ENCODE data around the gene SNX30.
A peak's percentile ranks its signal among the peaks of the same experiment; 100 is the strongest.

SNX30 gene

DNA sequence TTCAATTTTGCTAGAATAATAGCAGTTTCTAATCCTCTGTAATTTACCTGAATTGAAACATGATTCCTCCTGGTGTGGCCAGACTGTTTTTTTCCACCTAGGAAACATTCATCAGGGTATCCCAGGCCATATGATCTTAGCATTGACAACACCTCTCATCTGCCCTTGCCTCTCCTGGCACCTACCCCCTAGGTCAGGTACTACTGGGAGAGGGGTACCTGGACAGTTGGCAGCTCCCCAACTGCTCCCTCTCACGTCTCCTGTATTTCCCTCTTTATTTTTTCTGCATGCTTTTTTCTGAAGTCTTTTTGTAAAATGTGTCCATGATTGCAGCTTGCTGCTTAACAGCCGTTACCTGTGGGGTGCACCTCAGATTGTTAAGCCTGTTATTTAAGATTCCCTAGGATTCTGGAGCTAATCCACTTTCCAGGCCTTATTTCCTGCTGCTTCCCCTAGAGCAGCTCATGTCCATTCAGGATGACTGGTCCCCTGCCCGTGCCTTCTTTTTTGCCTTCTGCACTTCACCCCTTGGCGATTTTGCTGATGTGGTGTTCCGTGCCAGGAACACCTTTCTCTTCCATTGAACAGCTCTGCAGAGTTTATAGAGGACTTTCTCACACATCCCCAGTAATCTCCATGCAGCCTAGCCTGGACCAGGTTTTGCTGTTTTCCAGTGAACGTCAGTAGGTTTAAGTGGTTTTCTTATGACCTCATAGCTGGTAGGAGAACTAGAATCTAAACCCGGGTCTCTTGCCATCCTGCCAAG lies 33.6 kb downstream of the SNX30 start:
- no peak for DNase-seq

DNA sequence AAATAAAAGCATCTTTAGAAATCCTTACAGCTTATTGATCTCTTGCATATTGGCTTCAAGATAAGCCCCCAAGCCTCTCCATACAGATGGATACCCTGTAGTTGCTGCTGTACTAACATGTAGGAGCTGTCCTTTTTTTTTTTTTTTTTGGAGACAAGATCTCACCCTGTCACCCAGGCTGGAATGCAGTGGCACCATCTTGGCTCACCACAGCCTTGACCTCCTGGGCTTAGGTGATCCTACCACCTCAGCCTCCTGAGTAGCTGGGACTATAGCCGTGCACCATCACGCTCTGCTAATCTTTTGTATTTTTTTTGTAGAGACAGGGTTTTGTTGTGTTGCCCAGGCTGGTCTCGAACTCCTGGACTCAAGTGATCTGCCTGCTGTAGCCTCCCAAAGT lies 35.4 kb downstream of the SNX30 start:
- no peak for DNase-seq

DNA sequence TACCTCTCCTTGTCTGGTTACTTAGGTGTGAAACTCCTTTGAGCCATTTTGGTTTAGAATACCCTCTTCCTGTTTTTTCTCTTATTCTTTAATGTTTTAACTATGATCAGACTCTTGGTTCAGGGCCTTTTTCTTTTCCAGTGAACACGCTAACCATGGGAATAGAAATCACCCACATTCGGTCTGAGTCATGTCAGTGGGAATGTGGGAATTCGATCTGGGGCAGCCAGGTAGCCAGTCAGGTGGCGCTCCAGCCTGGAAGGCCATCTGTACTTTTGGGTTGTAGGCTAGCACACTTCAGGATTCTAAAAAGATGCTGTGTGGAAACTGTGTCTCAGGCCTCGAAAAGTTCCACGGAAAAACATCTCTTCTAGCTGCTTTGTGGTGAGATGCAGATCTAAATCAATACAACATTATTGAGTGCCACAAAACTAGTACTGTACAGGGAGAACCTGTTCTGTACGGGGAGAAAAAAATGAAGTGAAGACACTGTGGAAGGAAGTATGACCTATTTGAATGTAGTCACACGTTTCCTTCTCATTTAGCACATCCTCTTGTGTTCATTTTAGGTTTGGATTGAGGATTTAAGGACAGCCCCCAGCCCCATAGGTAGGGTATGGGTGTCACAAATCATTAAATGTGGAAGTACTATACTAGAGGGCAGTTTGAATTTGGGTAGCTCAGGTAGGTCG lies 36.4 kb downstream of the SNX30 start:
- DNase-seq, result no peak

DNA sequence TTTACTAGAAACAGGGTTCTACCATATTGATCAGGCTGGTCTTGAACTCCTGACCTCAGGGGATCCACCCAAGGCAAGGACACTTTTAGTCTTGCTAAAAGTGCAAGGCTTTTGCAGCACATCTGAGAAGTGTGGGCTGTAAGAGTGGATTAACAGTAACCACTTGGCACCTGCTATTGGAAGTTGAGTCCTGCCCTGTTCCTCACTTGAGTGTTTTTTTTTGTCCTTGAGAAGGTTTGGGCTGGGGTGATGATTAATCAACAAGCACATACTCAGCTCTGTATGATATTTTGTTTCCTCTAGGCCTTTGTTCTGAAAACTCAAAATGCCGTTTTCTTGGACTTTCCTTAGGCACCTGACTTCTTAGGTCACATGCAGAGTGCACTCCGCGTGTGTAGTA lies 37.4 kb downstream of the SNX30 start:
- DNase-seq, result no peak

DNA sequence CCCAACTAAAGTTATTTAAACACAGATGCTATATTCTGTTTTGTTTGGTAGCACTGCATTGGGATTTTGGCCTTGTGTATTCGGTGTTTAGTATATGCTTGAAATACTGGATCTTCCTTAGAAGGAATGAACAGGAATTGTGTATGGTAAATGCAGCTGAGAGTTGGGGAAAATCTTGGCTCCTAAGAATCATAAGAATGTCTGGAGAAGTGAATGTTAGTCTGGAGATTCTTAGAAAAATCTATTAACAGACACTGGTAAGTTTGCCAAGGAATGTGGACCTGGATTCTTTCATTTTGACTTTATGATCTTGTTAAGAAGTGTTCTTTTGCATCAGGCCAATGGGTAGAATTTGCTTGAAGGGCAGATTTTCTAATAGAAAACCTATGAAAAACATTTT lies 38.9 kb downstream of the SNX30 start:
- no peak for DNase-seq

DNA sequence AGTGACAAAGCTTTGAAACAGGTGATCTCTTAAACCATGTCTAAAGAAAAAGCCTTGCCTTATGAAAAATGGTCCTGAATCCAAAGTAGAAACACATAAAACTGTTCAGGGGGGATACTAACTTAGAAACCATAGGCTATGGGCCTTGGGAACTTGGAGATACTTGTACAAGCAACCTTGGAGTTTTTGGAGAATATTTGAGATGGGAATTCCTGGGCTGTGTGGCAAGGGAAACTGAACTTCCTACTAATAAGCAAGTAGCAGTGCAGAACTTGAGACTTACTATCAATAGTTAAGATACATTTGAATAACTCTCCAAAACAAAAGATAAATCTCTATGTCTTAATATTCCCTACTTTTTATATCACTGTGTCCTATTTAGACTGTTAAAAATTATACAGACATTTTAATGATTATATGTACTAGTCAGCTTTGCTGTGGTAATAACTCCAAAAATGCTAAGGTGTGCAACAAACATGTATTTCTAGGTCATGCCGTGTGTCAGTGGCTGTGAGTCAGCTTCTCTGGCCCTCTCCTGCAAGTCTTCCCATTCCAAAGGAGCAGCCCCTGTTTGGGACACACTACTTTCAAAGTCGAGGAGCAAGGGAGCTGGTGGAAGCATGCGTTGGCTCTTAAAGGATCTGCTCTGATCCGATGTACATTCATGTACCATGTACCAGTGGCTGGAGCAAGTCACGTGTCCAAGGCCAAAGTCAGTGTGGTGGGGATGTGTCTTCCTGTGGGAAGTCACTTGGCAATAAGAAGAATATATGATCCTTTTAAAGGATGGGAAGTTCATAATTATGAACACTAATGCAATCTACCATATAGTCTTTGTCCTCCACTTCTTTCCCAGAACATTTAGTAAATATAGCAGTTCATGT lies 39.6 kb downstream of the SNX30 start:
- no peak for DNase-seq

DNA sequence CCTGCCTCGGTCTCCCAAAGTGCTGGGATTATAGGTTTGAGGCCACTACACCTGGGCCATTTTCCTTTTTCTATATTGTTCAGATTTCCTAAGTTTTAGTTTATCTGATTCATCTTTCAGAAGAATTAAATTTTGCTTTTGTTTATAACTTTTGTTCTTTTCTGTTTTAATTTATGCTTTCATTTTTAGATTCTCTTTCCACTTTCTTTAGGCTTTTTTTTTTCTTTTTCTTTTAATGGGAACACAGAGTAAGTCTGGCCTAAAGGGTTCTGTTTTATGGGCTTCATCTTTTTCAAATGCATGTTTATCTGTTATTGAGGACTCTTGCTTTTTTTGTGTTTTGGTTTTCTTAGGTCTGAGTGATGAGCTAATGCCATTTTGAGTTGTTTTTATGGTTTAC lies 42.1 kb downstream of the SNX30 start:
- DNase-seq, result no peak

DNA sequence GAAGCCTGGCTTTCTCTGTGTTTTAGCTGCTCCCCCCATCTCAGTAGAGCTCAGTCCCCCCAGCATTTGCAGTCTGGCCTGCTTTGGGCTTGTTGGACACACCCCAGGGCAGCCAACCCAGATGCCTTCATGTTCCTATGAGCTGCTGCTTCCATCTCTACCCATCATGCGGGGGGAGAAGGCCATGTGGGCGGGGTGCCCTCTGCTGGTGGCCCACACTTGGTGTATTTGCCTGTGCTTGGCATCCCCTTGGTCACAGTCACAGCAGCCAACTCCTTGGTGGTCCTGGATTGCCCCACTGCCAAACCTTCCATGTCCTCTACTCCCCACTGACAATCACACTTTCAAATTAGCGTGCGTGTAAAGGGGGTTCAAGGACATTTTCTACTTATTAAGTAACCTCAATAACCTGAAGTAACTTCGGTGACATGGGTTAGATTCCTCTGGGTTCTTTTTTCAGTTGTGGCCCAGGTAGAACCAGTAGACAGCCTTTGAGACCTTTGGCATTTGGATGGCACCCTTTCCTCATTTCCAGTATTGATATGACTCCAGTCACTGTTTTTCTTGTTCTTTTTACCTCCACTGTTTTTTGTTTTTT lies 42.8 kb downstream of the SNX30 start:
- DNase-seq, result no peak

DNA sequence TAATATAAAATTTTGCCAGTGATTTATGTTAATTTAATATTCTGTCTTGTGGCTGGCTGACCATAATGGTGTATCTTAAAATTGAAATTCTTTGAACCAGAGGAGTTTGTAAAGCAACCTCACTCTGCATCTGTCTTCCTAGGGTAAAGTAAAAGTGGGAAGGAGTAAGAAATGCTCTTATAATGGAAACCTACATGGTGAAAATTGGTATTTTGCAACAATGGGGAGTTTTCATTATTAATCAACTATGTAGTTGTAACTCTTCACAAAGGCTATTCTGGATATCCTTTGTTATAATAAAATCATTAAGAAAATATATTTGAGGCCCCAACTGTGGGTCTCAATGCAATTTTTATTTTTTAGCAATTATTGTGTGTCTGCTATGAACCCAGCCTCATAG lies 44.2 kb downstream of the SNX30 start:
- DNase-seq, result no peak

DNA sequence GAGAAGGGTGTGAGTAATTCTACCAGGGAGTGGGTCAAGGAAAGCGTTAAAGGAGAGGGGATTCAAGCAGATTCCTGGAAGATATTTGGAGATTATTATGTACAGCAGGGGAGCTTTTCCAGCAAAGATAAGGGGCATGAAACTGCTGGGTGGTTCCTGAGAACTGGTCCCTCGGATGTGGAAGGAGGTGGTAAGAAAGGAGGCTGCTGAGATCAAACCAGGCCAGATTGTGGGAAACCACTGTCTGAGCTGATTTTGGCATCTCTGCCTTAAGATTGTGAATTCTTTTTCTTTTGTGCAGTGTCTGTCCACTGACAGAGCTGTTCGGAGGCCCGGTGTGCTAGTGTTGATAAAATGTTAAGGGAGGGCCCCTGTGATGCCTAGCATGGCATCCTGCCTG lies 45.4 kb downstream of the SNX30 start:
- no peak for DNase-seq

DNA sequence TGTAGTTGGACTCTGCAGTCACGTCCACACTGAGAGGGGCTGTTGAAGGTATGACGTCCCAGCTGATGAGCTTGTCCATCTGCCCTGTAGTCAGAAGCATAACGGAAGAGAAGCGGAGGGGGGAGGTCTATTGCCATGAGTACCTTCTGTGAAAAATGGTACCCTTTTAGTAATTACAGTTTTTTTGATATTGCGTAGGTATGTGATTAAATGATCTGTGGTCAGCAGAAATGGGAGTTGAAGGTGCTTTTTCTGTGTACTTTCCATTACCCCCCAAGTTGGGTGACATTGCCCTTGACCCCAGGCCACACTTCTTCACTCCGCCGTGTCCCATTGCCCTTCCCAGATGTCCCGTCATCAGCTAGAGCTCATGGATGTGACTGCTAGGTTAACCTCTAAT lies 45.9 kb downstream of the SNX30 start:
- no peak for DNase-seq

DNA sequence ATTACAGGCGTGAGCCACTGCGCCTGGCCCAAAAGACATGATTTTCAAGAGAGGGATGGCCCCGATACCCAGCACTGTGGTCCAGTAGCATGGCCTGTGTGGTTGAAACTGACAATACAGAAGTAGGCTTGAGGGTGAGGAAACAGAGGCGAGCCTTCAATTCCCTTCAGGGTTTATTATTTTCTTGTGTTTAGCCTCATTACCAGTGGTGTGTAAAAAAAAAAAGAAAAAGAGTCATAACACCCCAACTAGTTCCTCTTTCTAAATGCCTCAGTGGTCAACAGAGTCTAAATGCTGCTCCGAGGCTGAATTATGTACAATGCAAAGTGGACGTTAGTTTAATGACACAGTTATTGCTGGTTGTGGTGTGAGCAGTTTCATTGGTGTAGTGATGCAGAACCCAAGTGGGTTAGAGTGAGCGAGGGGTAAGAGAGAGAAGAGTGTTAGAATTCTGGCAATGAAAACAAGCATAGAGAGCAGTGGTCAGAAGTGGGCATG lies 58.8 kb downstream of the SNX30 start:
- no peak for DNase-seq

DNA sequence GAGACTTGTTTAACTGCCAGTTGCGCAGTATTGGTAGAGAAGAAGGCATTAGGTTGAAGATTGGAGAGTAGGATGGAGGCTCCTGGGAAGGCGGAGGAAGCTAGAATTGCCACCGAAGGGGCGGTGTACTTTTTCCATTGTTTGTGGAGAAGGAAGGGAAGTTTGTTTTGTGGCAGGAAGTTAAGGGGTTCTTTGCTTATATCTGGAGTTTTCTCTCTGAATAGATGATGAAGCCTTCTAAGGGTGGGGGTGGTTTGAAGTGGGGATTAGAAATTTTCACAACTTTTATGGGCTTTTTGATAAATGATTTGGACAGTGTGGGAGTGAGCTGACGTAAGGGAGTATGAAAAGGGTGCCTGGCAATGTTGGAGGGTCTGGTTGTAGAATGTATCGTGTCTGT lies 59.3 kb downstream of the SNX30 start:
- no peak for DNase-seq

DNA sequence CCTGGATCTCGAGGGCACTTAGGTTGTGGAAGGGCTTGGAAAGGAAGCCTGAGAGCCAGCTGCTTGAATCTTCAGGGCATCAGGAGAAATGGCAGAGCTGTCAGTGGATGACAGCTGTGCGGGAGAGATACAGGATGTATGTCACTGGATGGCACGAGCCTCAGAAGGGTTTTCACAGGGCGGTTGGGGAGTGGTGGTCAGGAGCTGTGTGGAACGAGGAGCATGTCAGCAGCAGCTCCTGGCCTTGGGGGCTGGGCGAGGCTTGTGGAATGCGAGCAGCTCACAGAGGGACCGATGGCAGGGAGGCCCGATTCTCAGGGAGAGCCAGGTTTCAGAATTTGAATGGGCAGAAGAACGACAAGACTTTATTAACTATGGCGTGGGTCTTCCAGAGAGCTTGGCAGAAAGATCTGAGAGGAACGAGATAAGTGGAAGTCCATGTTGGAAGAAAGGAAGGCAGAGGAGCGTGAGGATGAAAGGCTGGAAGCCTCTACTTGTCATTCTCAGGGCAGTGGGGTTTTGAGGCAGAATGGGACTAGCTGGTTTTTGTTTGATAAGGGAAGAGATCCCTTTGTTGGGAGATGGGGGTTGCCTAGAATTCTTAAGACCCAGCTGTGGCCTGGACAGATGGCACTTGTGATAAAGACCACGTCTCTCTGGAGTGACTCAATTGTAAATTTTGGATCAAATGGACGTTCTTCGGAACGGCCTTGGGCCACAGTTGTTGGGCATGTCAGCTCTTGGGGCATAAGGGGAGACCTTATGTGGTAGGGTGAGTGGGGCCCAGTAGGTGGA lies 60.3 kb downstream of the SNX30 start:
- no peak for DNase-seq

DNA sequence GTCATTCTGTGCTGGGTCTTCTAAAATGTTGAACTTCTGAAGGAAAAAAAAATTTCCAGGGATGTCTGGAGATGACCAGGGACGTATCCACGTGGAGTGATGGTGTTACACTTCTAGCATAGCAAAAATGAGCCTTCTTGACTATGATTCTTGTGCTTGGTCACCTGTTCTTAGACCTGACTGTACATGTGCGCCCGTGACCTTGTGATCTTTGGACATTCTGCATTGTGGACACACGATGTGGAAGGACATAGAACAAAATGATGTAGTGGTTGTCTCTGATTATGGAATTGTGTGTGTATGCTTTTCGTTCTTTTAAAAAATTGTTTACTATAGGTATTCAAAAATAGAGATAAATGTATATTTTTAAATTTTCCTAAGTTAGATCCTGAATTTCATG lies 61.0 kb downstream of the SNX30 start:
- DNase-seq, result no peak

DNA sequence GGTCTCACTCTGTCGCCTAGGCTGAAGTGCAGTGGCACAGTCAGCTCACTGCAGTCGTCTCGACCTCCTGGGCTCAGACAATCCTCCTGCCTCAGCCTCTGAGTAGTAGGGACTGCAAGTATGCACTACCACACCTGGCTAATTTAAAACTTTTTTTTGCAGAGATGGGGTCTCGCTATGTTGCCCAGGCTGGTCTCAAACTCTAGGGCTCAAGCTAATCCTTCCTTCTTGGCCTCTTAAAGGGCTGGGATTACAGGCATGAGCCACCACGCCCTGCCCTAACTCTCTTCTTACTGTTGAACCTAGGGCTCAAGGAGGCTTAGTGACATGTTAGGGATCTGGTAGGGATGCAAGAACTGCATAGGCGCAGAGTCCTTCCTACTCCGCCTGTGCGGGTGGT lies 65.3 kb downstream of the SNX30 start:
- DNase-seq, result no peak

DNA sequence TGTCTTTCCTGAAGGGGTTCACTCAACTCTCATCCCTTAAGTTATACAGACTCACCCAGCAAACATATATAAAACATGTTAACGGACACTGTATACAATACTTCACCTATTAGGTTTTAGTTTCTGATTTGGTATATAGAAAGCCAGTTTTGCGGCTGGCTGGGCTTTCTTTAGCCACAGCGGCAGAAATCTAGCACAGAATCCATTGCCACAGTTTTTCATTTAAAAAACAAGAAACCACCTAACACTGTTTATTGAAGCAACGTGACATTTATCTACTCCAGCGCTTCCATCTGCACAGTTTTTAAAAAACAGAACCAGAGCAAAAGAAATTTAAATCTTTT lies 67.3 kb downstream of the SNX30 start:
- DNase-seq, result no peak

DNA sequence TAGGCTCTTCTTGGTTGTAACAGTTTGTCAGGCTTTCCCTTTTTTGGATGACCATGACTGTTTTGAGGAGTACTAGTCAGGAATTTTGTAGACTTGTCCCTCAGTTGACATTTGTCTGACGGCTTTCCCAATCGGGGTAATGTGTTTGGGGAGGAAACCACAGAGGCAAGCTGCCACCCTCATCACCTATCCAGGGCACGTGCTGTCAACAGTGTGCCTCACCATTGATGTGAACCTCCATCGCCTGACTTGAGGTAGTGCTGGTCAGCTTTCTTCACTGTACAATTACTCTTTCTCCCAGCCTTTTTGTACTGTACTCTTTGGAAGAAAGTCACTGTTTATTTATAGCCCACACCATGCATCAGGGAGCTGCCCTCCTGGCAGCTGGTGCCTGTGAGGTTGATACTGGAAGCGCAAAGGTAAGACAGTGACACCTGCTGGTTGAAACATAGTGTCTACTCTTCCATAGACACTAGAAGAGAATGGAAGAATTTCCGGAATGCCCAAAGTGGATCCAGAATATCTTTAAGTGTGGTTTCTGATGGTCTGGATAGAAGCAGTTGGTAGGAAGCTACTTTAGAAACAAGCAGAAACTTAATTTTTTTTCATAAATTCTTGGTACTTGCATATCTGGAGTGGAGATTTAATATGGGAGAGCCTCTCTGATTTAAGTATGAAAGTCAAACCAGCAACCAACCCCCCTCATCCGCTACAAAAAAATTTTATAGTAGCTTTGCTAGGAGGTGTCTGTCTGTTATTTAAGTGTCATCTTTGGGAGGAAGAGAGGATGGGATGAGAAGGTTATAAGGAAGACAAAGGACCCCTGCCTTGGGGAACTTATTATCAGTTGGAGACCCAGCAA lies 69.3 kb downstream of the SNX30 start:
- DNase-seq, result peak; percentile 24

DNA sequence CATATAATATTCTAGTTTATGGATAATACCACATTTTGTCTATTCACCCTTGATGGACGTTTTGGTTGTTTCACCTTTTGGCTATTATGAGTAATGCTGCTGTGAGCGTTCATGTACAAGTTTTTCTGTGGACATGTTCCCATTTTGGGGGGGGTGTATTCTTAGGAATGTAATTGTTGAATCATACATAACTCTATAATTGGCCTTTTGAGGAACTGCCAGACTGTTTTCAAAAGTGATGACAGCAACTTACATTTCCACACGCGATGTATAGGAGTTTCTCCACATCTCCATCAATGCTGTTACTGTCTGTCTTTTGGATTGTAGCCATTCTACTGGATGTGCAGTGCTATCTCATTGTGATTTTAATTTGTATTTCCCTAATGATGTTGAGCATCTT lies 70.3 kb downstream of the SNX30 start:
- no peak for DNase-seq

DNA sequence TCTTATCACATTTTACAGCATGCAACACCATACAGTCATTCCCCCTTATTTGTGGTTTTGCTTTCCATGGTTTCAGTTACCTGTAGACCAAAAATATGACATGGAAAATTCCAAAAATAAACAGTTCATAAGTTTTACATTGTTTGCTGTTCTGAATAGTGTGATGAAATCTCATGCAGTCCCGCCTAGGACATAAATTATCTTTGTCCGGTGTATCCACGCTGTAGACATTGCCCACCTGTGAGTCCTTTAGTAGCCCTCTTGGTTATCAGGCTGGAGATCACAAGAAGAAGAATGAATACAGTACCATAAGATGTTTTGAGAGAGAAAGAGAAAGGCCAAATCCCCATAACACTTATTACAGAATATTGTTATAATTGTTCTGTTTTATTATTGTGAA lies 72.1 kb downstream of the SNX30 start:
- DNase-seq, result no peak

DNA sequence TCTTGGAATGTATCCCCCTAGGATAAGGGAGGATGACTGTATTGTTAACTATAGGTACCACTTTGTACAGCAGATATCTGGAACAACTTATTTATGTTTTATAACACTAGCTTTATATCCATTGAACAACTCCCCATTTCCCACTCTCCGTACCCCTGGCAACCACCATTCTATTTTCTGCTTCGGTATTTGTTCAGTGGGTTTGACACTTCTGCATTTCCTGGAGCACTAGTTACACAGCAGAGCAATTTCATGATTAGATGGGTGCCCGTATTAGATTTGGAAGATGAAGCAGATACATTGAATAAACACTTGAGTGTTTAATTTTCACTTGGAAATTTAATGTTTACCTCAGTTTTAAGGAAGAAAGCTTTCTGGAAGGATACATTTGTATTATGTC lies 72.7 kb downstream of the SNX30 start:
- DNase-seq, result no peak
